ENCODE measurements around the gene INF2.

INF2 gene

DNA sequence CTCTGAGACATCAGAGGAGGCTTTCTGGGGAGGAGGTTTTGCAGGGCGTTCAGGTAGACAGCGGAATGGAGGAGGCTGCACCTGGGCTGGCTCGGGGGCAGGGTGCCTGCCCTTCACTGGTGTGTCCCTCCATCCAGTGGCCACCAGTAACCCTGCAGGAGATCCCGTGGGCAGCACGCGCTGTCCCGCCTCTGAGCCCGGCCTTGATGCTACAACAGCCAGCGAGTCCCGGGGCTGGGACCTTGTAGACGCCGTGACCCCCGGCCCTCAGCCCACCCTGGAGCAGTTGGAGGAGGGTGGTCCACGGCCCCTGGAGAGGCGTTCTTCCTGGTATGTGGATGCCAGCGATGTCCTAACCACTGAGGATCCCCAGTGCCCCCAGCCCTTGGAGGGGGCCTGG is 24.6 kb downstream of the INF2 start:
- DNase-seq = no peak
- TF ChIP-seq, protein P1, sequence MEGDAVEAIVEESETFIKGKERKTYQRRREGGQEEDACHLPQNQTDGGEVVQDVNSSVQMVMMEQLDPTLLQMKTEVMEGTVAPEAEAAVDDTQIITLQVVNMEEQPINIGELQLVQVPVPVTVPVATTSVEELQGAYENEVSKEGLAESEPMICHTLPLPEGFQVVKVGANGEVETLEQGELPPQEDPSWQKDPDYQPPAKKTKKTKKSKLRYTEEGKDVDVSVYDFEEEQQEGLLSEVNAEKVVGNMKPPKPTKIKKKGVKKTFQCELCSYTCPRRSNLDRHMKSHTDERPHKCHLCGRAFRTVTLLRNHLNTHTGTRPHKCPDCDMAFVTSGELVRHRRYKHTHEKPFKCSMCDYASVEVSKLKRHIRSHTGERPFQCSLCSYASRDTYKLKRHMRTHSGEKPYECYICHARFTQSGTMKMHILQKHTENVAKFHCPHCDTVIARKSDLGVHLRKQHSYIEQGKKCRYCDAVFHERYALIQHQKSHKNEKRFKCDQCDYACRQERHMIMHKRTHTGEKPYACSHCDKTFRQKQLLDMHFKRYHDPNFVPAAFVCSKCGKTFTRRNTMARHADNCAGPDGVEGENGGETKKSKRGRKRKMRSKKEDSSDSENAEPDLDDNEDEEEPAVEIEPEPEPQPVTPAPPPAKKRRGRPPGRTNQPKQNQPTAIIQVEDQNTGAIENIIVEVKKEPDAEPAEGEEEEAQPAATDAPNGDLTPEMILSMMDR (IDR thresholded peaks at IDR 0.05; ENCODE audit: low read depth, low read length) = no peak
- H3K4me3 ChIP-seq (ENCODE audit: low read depth, low read length) = no peak overlapping the region
- no peaks in the 10 kb centered on the region for H3K9me3 ChIP-seq
- no peaks in the 10 kb centered on the region for H3K27me3 ChIP-seq
- peaks cover 27% of the 10 kb centered on the region for H3K36me3 ChIP-seq
- H3K4me1 ChIP-seq = no peaks in the 10 kb centered on the region

DNA sequence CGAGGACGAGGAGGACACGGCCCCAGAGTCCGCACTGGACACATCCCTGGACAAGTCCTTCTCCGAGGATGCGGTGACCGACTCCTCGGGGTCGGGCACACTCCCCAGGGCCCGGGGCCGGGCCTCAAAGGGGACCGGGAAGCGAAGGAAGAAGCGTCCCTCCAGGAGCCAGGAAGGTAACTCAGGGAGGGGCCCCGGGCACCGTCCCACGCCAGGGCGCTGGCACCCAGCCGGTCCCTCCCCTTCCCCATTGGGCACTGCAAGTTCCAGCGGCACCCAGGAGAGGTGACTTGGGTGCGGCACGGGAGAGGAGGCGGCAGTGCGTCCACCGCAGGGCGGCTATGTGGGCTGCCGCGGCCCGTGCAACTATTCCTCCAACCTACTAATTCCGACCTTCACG is 25.3 kb downstream of the INF2 start:
- H3K27me3 ChIP-seq = no peaks in the 10 kb centered on the region
- no peak for DNase-seq
- H3K36me3 ChIP-seq = peaks cover 33% of the 10 kb centered on the region
- no peaks in the 10 kb centered on the region for H3K4me1 ChIP-seq
- H3K4me3 ChIP-seq (ENCODE audit: low read depth, low read length) = no peak overlapping the region
- H3K9me3 ChIP-seq = no peaks in the 10 kb centered on the region
- TF ChIP-seq, protein P1 (IDR thresholded peaks at IDR 0.05; ENCODE audit: low read depth, low read length) = no peak

DNA sequence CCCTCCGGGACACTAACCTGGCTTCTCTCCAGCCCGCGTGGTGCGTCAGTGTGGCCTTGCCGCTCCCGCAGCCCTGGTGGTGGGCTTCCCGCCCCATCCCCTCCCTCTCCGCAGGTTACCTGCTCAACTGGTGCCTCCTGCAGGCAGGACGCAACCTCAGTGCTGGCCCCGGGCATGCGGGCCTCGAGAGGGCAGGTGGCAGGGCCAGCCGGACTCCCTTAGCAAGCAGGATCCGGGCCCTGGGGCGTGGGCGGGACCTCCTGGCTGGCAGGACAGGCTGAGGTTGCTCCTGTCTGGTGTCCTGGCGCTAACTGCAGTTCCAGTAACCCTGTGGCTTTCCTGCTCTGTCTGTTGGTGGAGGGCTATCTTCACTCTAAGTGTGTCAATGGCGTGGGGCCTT is 26.0 kb downstream of the INF2 start:
- Histone ChIP-seq H3K27me3 (no peaks in the 10 kb centered on the region), H3K4me1 (no peaks in the 10 kb centered on the region), H3K36me3 (peaks cover 36% of the 10 kb centered on the region), H3K9me3 (no peaks in the 10 kb centered on the region), H3K4me3 (ENCODE audit: low read depth, low read length) (no peak overlapping the region)
- DNase-seq = peak; percentile 51
- TF ChIP-seq, protein P1 (IDR thresholded peaks at IDR 0.05; ENCODE audit: low read depth, low read length) = no peak

DNA sequence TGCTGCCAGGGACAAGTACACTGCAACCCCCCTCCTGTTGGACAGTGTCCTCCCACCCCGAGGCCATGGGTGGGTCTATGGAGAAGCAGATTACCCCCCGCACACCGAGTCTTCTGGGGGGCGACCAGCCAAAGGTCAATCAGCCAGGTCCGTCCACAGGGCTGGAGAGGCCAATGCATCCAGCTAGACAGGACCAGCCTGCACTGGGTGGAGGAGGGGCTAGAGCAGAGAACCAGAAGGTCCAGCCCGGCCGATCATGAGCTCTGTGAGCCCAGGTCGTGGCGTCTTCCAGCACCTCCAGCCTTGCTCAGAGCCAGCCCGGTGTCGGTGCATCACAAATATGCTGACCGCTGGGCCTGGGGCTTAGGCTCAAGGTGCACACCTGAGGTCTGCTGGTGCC is 26.5 kb downstream of the INF2 start:
- Histone ChIP-seq H3K27me3 (no peaks in the 10 kb centered on the region), H3K4me3 (ENCODE audit: low read depth, low read length) (no peak overlapping the region), H3K36me3 (peaks cover 36% of the 10 kb centered on the region), H3K4me1 (no peaks in the 10 kb centered on the region), H3K9me3 (no peaks in the 10 kb centered on the region)
- TF ChIP-seq, protein P1 (IDR thresholded peaks at IDR 0.05; ENCODE audit: low read depth, low read length) = no peak
- no peak for DNase-seq

DNA sequence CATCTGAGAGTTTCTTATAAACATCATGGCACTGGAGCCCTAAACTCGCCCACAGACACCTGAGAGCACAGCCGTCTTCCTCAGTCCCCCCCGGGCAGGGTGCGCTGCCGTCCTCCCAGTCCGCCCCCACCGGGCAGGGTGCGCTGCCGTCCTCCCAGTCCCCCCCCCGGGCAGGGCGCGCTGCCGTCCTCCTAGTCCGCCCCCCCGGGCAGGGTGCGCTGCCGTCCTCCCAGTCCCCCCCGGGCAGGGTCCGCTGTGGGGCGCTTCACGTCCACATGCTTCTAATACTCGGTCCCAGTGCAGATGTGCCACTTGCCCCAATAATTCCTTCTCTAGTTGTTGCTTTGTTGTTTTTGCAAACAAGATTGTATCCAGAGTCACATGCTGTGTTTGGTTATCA is 27.7 kb downstream of the INF2 start:
- Histone ChIP-seq H3K4me3 (ENCODE audit: low read depth, low read length) (no peak overlapping the region), H3K27me3 (no peaks in the 10 kb centered on the region), H3K9me3 (no peaks in the 10 kb centered on the region), H3K4me1 (no peaks in the 10 kb centered on the region), H3K36me3 (peaks cover 37% of the 10 kb centered on the region)
- no peak for DNase-seq
- TF ChIP-seq, protein P1 (IDR thresholded peaks at IDR 0.05; ENCODE audit: low read depth, low read length) = no peak

DNA sequence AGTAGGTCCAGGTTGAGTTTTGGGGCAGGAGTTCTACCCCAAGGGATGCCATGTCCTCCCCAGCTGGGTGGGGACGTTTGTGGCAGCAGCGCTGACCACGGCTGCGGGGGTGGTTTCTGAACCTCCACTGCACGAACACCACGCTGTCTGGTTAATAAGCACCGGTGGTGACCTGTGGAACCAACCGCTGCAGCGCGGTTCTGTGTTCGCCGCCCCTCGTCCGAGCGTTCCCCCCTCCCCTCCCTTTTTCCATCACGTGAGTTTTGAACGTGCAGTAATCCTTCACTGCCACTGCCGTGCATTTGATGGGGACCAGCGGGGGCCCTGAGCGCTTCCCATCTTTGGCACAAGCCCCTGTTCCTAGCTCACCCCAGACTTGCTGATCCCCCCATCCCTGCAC is 28.2 kb downstream of the INF2 start:
- Histone ChIP-seq H3K4me1 (no peaks in the 10 kb centered on the region), H3K36me3 (peaks cover 37% of the 10 kb centered on the region), H3K4me3 (ENCODE audit: low read depth, low read length) (no peak overlapping the region), H3K9me3 (no peaks in the 10 kb centered on the region), H3K27me3 (no peaks in the 10 kb centered on the region)
- TF ChIP-seq, protein P1 (IDR thresholded peaks at IDR 0.05; ENCODE audit: low read depth, low read length) = no peak
- DNase-seq = no peak

Measured in BE2C (cell line).